Right kidney (tissue), 1 donor: ENCODE results near the gene EPN3.

Experiments
- DNase-seq: peaks from one replicate; pipeline ENCODE4 v3.0.0-alpha.2; 2016

Gene EPN3

GRCh38 chr17:50549256-50549941 is 16.9 kb downstream of the EPN3 start:
- no peak for DNase-seq

GRCh38 chr17:50549969-50550368 is 17.4 kb downstream of the EPN3 start:
- DNase-seq = no peak

- peak; percentile 70 for DNase-seq
Measured at GRCh38 chr17:50550661-50551432, 18.3 kb downstream of the EPN3 start.

GRCh38 chr17:50551433-50551815 is 18.9 kb downstream of the EPN3 start:
- no peak for DNase-seq

- DNase-seq = no peak
Measured at GRCh38 chr17:50551884-50552283, 19.3 kb downstream of the EPN3 start.

GRCh38 chr17:50554201-50554600 is 21.7 kb downstream of the EPN3 start:
- no peak for DNase-seq

GRCh38 chr17:50556803-50557202 is 24.3 kb downstream of the EPN3 start:
- no peak for DNase-seq

GRCh38 chr17:50557630-50558029 is 25.1 kb downstream of the EPN3 start:
- DNase-seq = no peak

- DNase-seq = no peak
Measured at GRCh38 chr17:50558091-50558490, 25.6 kb downstream of the EPN3 start.

- DNase-seq = no peak
Measured at GRCh38 chr17:50558581-50558940, 26.0 kb downstream of the EPN3 start.

GRCh38 chr17:50558941-50559614 is 26.5 kb downstream of the EPN3 start:
- DNase-seq = no peak

- DNase-seq = no peak
Measured at GRCh38 chr17:50559674-50560184, 27.2 kb downstream of the EPN3 start.

- DNase-seq = peak; percentile 88
Measured at GRCh38 chr17:50560185-50560824, 27.8 kb downstream of the EPN3 start, which contains the start of gene CACNA1G. Gene CACNA1G, plus strand, starts transcription at chr17:50560715. Its CDS starts 745 bp downstream, at chr17:50561460.

- peak; percentile 71 for DNase-seq
Measured at GRCh38 chr17:50560931-50561745, 28.6 kb downstream of the EPN3 start.

- DNase-seq = no peak
Measured at GRCh38 chr17:50561746-50562141, 29.2 kb downstream of the EPN3 start.

- DNase-seq = peak; percentile 61
Measured at GRCh38 chr17:50562242-50563091, 29.9 kb downstream of the EPN3 start.

GRCh38 chr17:50563092-50563511 is 30.6 kb downstream of the EPN3 start:
- no peak for DNase-seq

- DNase-seq = no peak
Measured at GRCh38 chr17:50564916-50565315, 32.4 kb downstream of the EPN3 start.

GRCh38 chr17:50565402-50566350 is 33.1 kb downstream of the EPN3 start:
- no peak for DNase-seq
